Panc1 (cell line): ENCODE measurements around the gene STK24. TPM values are rescaled to one million over a fixed set of nuclear protein-coding genes. Genes with fewer than 3 reads are reported as not detected.

Experiments
- ATAC-seq: fragments of 200-7000 bp; cut with Tn5 transposase; 2 replicates; pipeline ENCODE4 v1.9.1; 2020; ENCODE audit warnings: mild to moderate bottlenecking, moderate library complexity
- BruUV-seq: library from RNA; stranded (reverse); fragments of 400-500 nt; replicated peaks from 2 replicates; lab custom pipeline; 2021; lab: Mats Ljungman, UMichigan
- CTCF ChIA-PET: fragments of 300-600 bp; sonication (Branson Sonifier 250); formaldehyde crosslinking; loops from one replicate; lab custom pipeline; 2022; ENCODE audit warnings: antibody characterized with exemption; lab: Charles Lee
- POLR2A ChIA-PET: fragments of 300-600 bp; sonication (Branson Sonifier 250); formaldehyde crosslinking; loops from one replicate; lab custom pipeline; 2022; ENCODE audit warnings: antibody characterized with exemption; lab: Charles Lee
- DNase-seq: peaks from one replicate; pipeline ENCODE4 v3.0.0-alpha.2; 2010; ENCODE audit warnings: low read depth, low spot score
- H3K27ac ChIP-seq: 2 replicates; pipeline ENCODE4 v1.5.1; 2011; ENCODE audit warnings: mild to moderate bottlenecking, low read length, inconsistent platforms
- H3K27me3 ChIP-seq: fragments of 200-500 bp; sonication (Bioruptor generic); 2 replicates; pipeline ENCODE4 v1.6.0; 2014; ENCODE audit warnings: low read length, inconsistent platforms; ENCODE audit not compliant: control insufficient read depth, insufficient read depth
- H3K36me3 ChIP-seq: fragments of 200-500 bp; sonication (Bioruptor generic); 2 replicates; pipeline ENCODE4 v1.5.1; 2014; ENCODE audit warnings: inconsistent platforms, mild to moderate bottlenecking, low read length, moderate library complexity; ENCODE audit not compliant: control insufficient read depth, insufficient read depth
- H3K4me1 ChIP-seq: 2 replicates; pipeline ENCODE4 v1.5.1; 2011; ENCODE audit warnings: inconsistent platforms, mild to moderate bottlenecking, low read length, moderate library complexity; ENCODE audit not compliant: control insufficient read depth, insufficient read depth
- H3K4me3 ChIP-seq, 2 experiments: 2 replicates each; pipeline ENCODE4 v1.5.1; 2011 to 2012; ENCODE audit warnings: low read depth in 2 of 2, low read length in 2 of 2, mild to moderate bottlenecking in 2 of 2, inconsistent platforms in 1 of 2, moderate library complexity in 1 of 2
- H3K9me3 ChIP-seq: fragments of 200-500 bp; sonication (Bioruptor generic); 2 replicates; pipeline ENCODE4 v1.5.1; 2014; ENCODE audit warnings: low read depth, mild to moderate bottlenecking, inconsistent platforms, low read length, moderate library complexity; ENCODE audit not compliant: control insufficient read depth, insufficient read depth
- CTCF ChIP-seq: fragments of 450-650 bp; IDR thresholded peaks from 2 replicates; pipeline ENCODE4 v1.5.1; 2017; ENCODE audit warnings: mild to moderate bottlenecking
- POLR2AphosphoS5 ChIP-seq: IDR thresholded peaks from 2 replicates; pipeline ENCODE4 v1.6.1; 2012; ENCODE audit warnings: mild to moderate bottlenecking, low read depth, low read length, moderate library complexity
- REST ChIP-seq, 2 experiments: IDR thresholded peaks; 2 replicates each; pipeline ENCODE4 v1.6.1; 2011 to 2012; ENCODE audit warnings: low read depth in 2 of 2, control low read depth in 1 of 2, low read length in 1 of 2, mild to moderate bottlenecking in 1 of 2, moderate library complexity in 1 of 2; ENCODE audit not compliant: insufficient read depth in 1 of 2
- SIN3A ChIP-seq: IDR thresholded peaks from 2 replicates; pipeline ENCODE4 v1.6.1; 2012; ENCODE audit warnings: low read depth, mild to moderate bottlenecking, low read length, moderate library complexity, borderline replicate concordance; ENCODE audit not compliant: insufficient read depth
- TCF7L2 ChIP-seq: IDR thresholded peaks from 2 replicates; pipeline ENCODE4 v1.6.1; 2011; ENCODE audit warnings: mild to moderate bottlenecking, low read depth, low read length, inconsistent platforms
- in situ Hi-C: cut with HindIII; loops from 2 replicates; pipeline ENCODE4 v1.10.0; 2016; ENCODE audit warnings: low sequenced_read_pairs, low pct_unique_long_range_greater_than_20kb
- intact Hi-C: fragments of 100-400 bp; cut with micrococcal nuclease; formaldehyde crosslinking; loops from one replicate; pipeline ENCODE4 v1.10.0; 2022; ENCODE audit not compliant: unreplicated experiment
- total RNA-seq: library from RNA; stranded (reverse); gene quantifications from one replicate; pipeline ENCODE4 v1.2.1, GENCODE V29; 2021; ENCODE audit not compliant: unreplicated experiment

STK24 gene
- total RNA-seq, 1 experiment from 2014 or later = 57.3 TPM

- intact Hi-C loops = no loop called here
- DNase-seq (no peak), ATAC-seq (no peak)
- no TSS peak for BruUV-seq
- no peaks in the 10 kb centered on the region for H3K36me3 ChIP-seq
- H3K4me3 ChIP-seq = no peak overlapping the region
- ChIA-PET POLR2A (interaction anchor here (0.6 kb wide), 1 partner anchor 22 kb away, joined by 8 read pairs; no protein-coding TSS in a partner anchor), CTCF (no interaction called here)
- no peaks in the 10 kb centered on the region; the same call in none of the 2 replicates for H3K4me1 ChIP-seq
- no peaks in the 10 kb centered on the region for H3K27me3 ChIP-seq
- no peaks in the 10 kb centered on the region for H3K9me3 ChIP-seq
- in situ Hi-C loops = no loop called here
- no peak overlapping the region for H3K27ac ChIP-seq
- TF ChIP-seq REST (IDR thresholded peaks at IDR 0.05; ENCODE audit: insufficient read depth in 1 of 2, low read depth in 2 of 2, low read length in 1 of 2) (no peak), POLR2AphosphoS5 (no peak), CTCF (no peak), TCF7L2 (no peak), SIN3A (no peak)
These were observed 53.3 kb downstream of the STK24 start for GRCh38 chr13:98523455-98524102.

- H3K27me3 ChIP-seq = no peaks in the 10 kb centered on the region
- H3K27ac ChIP-seq = no peak overlapping the region
- no peaks in the 10 kb centered on the region for H3K36me3 ChIP-seq
- H3K9me3 ChIP-seq = no peaks in the 10 kb centered on the region
- ChIA-PET POLR2A (no interaction called here), CTCF (no interaction called here)
- DNase-seq = no peak
- H3K4me1 ChIP-seq = no peaks in the 10 kb centered on the region; the same call in none of the 2 replicates
- BruUV-seq = no TSS peak
- no peak overlapping the region for H3K4me3 ChIP-seq
- no peak for TF ChIP-seq POLR2AphosphoS5
- no peak for TF ChIP-seq SIN3A
- TF ChIP-seq TCF7L2 = no peak
- no peak for TF ChIP-seq REST (IDR thresholded peaks at IDR 0.05; ENCODE audit: insufficient read depth in 1 of 2, low read depth in 2 of 2, low read length in 1 of 2)
- TF ChIP-seq CTCF = no peak
- intact Hi-C loops = no loop called here
- ATAC-seq = no peak
- in situ Hi-C loops = no loop called here
These were observed 54.5 kb downstream of the STK24 start for GRCh38 chr13:98522371-98522770.
